HG03108 (cell line): ENCODE results near the gene MDFI.

Experiments
- ATAC-seq: cut with Tn5 transposase; IDR thresholded peaks from one replicate; pipeline ENCODE4 v1.9.1; 2021; ENCODE audit warnings: moderate library complexity; ENCODE audit not compliant: unreplicated experiment

MDFI gene

GRCh38 chr6:41684311-41685180 lies 46.3 kb downstream of the MDFI start:
- ATAC-seq: no peak

GRCh38 chr6:41685641-41686380 lies 47.5 kb downstream of the MDFI start:
- no peak for ATAC-seq

DNA sequence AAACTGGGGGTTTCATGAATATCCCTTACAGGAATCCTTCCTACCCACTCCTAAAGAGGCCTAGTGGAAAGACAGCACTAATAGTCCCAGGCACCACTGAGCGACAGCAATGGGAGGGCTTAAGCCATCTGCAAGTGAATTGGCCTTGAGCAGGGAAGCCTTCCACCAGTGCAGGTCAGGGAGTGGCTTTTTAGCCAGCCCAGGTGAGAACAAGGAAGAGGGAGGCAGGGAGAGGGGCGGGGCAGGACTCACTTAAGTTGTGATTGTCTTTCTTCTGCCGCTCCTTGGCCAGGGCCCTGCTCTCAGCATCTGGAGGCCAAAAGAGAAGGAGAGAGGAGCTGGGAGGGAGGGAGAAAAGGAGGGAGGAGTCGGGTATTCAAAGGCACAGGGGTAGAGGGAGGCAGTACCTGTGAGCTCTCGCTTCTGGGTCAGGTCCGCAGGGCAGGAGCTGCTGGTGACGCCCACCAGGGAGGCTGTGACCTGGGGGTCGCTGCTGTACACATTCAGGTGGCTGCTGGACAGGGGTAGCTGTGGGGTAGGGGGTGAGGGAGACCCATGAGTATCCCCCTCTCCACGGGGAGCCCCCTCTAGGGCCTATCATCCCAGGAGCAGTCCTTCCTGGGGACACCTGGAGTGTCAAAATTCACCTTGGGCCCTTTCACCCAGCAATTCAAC lies 49.4 kb downstream of the MDFI start:
- no peak for ATAC-seq

DNA sequence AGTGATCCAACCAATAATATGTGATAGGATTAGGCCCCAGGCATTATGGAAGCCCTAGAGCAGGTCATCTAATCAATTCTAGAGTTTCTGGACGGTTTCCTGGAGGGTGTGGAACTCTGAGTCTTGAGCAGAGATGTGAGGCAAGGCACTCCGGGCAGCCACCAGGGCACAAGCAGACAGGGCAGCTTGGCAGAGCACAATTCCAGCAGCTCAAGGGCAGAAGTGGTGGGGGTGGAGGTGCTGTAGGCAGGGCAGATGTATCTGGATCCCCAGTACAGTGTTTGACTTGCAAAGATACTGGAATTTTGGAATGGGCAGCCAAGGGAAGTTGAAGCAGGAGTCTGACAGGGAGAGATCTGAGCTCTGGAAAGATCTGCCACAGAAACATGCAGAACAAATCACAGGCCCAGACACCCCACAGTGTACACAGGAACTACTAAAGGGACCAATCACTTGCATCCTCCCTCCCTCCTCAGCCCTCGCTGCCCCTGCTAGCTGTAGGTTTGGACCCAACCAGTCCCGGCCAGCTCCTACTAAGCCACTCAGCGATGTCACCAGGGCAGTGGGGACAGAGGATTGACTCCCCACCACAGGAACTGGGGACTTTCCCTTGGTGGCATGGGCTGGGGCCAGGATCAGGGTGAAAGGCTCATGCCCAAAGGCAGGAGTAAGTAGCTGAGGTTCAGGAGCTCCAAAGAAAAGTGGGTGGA lies 50.1 kb downstream of the MDFI start:
- no peak for ATAC-seq

GRCh38 chr6:41689171-41690008 lies 51.1 kb downstream of the MDFI start:
- ATAC-seq: no peak

- no peak for ATAC-seq
Observed at GRCh38 chr6:41690541-41691330, 52.5 kb downstream of the MDFI start.

DNA sequence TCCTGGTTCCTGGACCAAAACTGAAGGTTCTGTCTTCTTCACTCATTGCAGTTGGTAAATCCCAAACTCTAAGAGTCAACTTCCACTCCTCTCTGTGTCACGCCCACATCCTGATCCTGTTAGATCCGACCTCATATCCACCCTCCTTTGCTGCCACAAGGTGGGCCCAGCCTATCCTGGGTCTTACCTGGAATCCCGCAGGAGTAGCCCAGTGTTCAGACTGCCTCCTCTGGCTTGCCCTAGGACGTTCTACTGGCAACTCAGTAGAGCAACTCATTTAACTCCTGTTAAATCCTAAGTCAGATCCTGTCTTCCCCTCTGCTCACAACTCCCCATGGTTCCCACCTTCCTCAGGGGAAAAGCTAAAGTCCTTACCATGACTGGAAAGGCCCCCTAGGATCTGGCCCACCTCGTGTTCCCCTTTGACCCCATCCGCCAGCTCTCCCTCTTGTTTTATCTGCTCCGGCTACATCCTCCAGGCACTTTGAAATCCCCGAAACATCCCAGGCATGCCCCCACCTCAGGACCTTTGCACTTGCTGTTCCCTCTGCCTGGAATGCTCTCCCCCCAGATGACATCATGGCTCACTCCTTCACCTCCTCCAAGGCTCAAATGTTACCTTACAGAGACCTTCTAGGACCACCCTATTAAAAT lies 53.3 kb downstream of the MDFI start:
- ATAC-seq: no peak

DNA sequence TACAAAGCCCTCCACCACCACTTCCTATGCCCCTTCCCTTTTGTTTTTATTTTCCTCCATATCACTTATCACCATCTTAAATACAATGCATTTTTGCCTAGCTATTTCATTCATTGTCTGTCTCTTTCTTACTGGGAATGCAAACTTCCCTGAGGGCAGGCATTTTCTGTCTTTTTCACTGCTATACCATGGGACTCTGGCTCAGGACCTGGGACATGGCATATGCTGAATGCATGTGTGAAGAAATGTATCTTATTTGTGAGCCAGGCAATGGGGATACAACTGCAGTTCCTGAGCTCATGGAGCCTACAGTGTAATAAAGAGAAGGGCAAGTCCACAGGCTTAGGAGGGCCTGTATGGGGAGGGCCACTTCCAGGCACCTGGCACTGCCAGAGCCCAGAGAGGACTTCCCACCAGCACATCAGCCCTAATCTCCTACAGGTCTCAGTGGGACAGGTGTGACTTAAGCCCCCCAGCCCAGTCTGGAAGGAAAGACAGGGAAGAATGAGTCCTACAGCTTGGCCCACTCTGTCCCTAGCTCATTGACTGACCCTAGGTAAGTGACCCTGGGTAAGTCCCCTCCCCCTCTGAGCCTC lies 53.9 kb downstream of the MDFI start:
- ATAC-seq: no peak

- ATAC-seq: no peak
Observed at GRCh38 chr6:41692730-41693129, 54.5 kb downstream of the MDFI start.

DNA sequence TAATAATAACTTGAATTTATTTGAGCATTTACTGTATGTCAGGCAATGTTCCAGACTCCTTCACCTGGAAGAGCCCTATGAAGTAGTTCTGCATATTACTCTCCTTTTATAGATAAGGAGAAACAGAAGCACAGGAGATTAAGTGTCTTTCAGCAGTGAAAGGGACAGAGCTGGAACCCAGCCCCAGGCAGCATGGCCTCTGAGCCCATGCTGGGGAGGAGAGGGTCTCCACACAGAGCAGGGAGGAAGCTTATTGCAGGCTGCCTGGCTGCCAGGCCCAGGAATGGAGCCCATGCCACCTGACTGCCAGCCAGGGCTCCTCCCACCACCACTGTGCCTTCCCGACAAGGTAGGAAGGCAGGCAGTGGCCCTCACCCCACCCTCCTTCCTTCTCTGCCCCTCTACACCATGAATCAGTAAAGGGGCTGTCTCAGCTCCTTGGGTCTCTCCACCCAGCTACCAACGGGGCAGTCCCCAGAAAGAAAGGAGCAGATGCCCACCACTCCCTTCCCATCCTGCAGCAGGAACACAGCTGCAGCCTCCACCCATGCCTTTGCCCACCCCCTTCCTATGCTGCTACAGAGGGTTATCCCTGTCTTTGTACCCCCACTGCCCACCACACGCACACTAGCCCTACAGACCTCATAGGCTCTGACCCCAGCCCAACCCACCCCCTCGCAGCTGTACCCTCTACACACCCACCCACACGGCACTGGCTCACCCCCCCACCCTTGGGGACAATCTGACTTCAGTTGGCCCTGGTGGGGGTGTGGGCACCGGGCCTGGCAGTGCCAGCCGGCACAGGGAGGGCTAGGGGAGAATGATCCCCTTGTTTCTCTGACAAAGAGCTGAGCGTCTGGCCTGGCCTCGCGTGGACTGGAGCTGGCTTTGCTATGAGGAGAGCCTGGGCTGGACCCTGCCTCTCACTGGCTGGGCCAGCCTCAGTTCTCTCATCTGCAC lies 55.3 kb downstream of the MDFI start:
- ATAC-seq: no peak

DNA sequence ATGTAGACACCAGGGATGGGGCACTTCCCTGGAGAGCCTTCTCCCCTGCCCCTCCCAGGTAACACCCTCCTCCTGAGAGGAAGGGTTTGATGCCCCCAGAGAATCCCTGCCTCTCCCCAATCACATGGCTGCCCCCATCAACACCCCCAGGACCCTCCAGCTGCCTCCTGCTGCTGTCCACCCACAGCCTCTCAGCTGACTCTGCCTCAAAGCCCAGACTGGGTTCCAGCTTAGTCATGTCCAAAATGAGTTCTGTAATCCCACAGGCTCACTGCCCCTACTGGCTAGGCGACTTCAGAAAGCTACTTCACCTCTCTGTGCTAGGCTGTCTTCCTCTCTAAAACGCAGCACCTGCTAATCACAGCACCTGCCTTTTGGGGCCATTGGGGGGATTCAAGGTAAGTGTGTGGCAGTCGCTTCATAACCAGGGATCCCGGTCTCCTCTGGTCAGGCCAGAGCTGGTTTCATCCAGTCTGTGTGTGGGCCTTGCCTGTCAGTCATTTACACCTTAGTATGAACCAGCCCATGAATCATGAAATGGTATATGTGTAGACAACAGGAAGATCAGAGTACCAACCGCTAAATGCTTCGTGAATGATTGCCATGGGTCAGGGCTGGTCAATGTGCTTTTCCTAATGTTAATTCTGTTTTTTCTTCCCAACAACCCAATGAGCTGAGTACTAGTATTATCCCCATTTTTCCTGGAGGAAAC lies 56.7 kb downstream of the MDFI start:
- ATAC-seq: no peak

GRCh38 chr6:41695825-41696224 lies 57.6 kb downstream of the MDFI start:
- ATAC-seq: no peak

- no peak for ATAC-seq
Observed at GRCh38 chr6:41696788-41697187, 58.5 kb downstream of the MDFI start.

GRCh38 chr6:41697861-41698781 lies 59.9 kb downstream of the MDFI start:
- no peak for ATAC-seq

DNA sequence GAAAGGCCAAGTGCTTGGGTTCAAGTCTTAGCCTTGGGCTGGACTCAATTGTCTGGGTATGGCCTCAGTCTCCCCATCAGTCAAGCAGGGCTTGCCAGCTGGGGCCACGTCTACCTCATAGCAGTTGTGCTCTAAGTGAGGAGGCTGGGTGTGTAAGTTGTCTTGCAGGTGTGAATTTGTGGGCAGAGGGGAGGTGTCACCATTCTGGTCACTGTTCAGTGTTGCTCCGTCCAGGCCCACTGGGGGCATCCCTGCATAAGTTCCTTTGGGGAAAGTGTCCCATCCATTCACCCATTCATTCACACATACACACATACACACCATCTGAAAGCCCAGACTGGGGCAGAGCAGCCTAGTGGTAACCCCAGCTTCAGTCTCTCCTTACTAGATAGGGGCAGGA lies 60.8 kb downstream of the MDFI start:
- ATAC-seq: no peak
